SK-N-SH treated with all-trans-retinoic acid at 6 μM for 48 hours (cell line): Measurements from ENCODE around the gene ME1.

Source experiments
- ARNTL ChIP-seq: fragments of 450-650 bp; formaldehyde crosslinking; IDR thresholded peaks from 2 replicates; pipeline ENCODE4 v1.5.0; 2020; ENCODE audit warnings: low read depth, mild to moderate bottlenecking, moderate library complexity, borderline replicate concordance
- BACH2 ChIP-seq: fragments of 250-450 bp; sonication (Bioruptor Pico); IDR thresholded peaks from 2 replicates; pipeline ENCODE4 v1.9.0; 2021; ENCODE audit warnings: mild to moderate bottlenecking, borderline replicate concordance
- CREB5 ChIP-seq: fragments of 250-450 bp; sonication (Bioruptor Pico); IDR thresholded peaks from 2 replicates; pipeline ENCODE4 v1.5.1; 2020; ENCODE audit warnings: low read depth, mild to moderate bottlenecking, moderate library complexity
- GLIS3 ChIP-seq: fragments of 250-450 bp; sonication (Bioruptor Pico); IDR thresholded peaks from 2 replicates; pipeline ENCODE4 v1.5.0; 2020; ENCODE audit warnings: mild to moderate bottlenecking, moderate library complexity
- ISL1 ChIP-seq: fragments of 250-450 bp; sonication (Bioruptor Pico); IDR thresholded peaks from 2 replicates; pipeline ENCODE4 v2.1.2; 2022; ENCODE audit warnings: mild to moderate bottlenecking, moderate library complexity
- PATZ1 ChIP-seq: fragments of 250-450 bp; sonication (Bioruptor Pico); IDR thresholded peaks from 2 replicates; pipeline ENCODE4 v1.8.0; 2020; ENCODE audit warnings: mild to moderate bottlenecking, moderate library complexity, borderline replicate concordance
- POU6F1 ChIP-seq: fragments of 250-450 bp; sonication (Bioruptor Pico); IDR thresholded peaks from 2 replicates; pipeline ENCODE4 v1.8.0; 2021; ENCODE audit warnings: low read depth, mild to moderate bottlenecking, moderate library complexity, borderline replicate concordance
- SNAI2 ChIP-seq: fragments of 250-450 bp; sonication (Bioruptor Pico); IDR thresholded peaks from 2 replicates; pipeline ENCODE4 v1.5.0; 2020; ENCODE audit warnings: mild to moderate bottlenecking, moderate library complexity
- TSHZ2 ChIP-seq: fragments of 250-450 bp; sonication (Bioruptor Pico); IDR thresholded peaks from 2 replicates; pipeline ENCODE4 v1.5.0; 2020; ENCODE audit warnings: mild to moderate bottlenecking, moderate library complexity
- ZC3H10 ChIP-seq: fragments of 250-450 bp; sonication (Bioruptor Pico); IDR thresholded peaks from 2 replicates; pipeline ENCODE4 v1.5.1; 2021; ENCODE audit warnings: mild to moderate bottlenecking, moderate library complexity
- ZFP3 ChIP-seq: fragments of 250-450 bp; sonication (Bioruptor Pico); IDR thresholded peaks from 2 replicates; pipeline ENCODE4 v1.5.0; 2020; ENCODE audit warnings: mild to moderate bottlenecking, moderate library complexity
- ZNF70 ChIP-seq: fragments of 450-650 bp; formaldehyde crosslinking; IDR thresholded peaks from 2 replicates; pipeline ENCODE4 v1.5.0; 2020; ENCODE audit warnings: mild to moderate bottlenecking, moderate library complexity

- TF ChIP-seq PATZ1 (CRISPR knock-in tag) (no peak), BACH2 (CRISPR knock-in tag) (no peak), GLIS3 (CRISPR knock-in tag) (no peak), SNAI2 (CRISPR knock-in tag) (no peak), ZC3H10 (CRISPR knock-in tag) (no peak), ZFP3 (CRISPR knock-in tag) (no peak), ISL1 (no peak), ARNTL (CRISPR knock-in tag) (no peak), ZNF70 (CRISPR knock-in tag) (no peak), POU6F1 (CRISPR knock-in tag) (no peak), TSHZ2 (no peak), CREB5 (no peak)
These were observed 245.8 kb downstream of the ME1 start for GRCh38 chr6:83185096-83185495.
